NCI-H1694 treated with DMSO at 0.1 percent for 48 hours (cell line): ENCODE measurements around the gene CERKL.
A peak's percentile ranks its signal among the peaks of the same experiment; 100 is the strongest.

ENCODE experiments used
- DNase-seq: peaks from one replicate; lab custom pipeline; 2025; lab: John Stamatoyannopoulos, UW

Gene CERKL

DNA sequence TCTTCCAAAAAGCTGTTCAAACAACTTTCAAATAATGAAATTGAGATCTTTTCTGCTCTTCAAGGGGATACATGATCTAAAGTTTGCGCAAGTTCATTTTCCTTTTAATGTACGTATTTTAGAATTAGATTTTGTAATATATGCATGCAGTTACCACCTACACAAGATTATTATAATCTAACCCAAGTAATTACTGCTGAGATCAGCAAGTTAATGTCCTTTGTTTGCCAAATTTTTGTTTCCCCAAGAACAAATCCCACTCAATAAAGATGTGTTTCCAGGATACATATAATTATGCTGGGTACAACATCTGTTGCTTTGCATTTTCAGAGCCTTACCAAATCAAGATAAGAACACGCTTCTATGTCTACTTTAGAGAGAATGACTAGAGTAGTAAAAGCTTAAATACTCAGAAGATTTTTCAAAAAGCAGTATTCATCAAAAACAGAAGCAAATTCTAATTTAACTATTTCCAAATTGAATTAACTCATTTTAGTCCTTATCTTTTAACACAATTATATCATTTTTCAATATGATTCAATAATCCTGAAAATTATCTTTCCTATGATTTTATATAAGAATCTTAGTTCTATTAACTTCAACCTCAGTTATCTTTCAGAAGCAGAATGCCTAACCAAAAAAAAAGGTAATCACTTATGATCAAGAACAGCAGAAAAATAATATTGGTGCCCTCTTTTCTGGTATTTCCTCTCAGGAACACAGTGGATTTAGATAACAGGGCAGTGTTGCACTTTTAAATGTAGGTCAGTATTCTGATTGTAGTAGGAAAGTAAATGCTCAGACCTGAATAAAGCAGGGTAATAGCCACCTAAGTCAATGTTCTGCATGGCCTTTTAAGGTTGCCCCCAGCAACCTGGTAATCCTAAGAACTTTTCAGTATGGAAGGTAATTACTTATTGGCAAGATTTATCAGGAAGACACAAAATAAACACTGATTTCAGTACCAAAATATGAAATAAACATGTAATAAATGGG is 28.0 kb downstream of the CERKL start:
- DNase-seq: no peak

DNA sequence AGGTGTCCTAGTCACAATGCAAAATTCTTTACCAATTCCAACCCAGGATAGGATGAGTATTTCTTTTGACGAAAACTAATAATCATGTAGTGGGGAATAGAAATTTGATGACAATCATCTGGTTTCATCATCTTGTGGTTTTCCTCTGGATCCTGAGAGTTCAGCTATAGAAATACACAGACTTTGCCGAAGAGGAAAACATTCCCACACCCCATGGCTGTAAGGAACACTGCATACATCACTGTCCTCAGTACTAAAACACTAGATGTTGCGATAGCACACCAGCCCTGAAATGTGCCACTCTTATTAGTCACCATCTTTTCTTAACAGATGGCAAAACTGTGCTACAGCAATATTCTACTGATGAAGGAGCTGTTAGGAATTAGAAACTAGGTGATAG is 29.4 kb downstream of the CERKL start:
- DNase-seq: no peak

DNA sequence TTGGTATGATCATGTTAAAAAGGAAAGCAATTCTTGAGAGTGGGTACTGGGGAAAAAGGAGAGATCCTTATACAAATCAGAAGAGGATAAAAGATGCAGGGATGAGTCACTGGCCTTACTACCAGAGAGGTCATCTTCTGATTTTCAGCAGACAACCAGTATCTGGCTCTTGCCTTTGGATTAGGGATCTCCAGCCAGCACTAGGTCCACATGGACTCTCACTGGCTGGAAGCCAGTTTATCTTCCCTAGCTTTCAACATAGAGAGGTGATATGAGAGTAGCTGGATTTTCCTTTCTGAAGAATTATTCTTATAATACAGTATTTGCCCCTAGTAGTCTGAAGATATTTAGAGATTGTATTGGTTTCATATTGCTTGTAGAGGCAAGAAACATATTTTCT is 30.2 kb downstream of the CERKL start:
- DNase-seq: no peak

DNA sequence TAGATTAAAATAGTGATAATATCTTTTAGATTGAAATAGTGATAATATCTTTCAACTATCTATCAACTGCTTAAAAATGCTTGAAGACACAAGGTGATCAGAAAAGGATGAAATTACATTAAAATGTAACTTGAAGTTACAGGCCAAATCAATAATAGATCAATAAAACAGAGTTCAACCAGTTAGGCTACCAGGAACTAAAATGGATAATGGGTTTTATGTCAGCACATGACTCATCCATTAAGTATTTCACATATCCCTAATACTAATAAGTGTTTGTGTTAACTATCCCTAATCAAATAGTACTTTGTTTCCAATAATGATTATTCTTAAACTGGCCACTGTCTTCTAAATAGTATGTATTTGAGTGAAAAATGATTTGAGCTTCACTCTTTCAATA is 33.7 kb downstream of the CERKL start:
- no peak for DNase-seq

DNA sequence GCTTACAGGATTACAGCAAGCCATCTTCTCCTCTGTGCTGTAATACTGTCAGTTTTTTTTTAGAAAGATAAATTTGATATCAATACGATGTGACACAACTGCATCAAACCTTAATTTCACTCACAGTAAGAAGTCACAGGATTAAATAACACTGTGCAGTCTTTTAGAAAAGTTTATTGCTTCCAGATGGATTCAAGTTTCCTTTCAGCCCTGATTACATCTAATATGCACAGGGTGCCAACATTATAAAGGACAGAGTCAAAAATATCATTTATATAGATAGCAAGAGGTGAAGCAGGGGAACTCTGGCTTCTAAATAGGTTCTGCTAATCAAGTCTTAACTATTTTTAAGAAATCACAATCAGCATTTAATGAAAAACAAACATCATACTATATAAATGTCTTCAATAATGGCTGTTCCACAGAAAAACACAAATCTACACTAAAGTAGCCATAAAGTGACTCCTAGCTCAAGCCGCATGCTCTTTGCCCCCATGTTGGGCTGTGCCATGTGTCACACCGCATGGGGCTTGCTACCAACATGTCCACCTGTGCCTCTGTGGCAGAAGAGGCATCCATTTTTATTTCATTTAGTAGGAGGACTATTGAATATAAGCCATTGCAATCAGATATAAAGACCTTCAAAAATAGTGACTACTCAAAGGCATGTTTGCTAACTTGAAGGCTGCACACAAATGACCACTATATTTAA is 35.0 kb downstream of the CERKL start:
- no peak for DNase-seq

DNA sequence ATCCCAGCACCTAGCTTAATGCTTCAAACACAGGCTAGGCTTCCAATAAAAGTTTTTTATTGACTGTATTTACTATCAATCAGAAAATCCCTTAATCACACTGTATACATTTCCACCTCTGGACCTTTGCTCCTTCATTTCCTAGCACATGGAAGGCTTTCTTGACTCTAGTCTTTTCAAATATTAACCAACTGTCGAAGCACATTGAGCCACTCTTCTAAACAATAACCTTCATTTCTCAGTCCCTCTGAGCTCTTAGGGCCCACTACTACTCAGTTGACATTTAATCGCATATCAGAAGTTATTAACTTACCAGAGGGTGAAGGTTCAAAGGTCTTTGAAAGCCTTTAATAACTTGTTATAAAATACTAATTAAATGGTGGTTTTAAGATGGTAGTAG is 37.4 kb downstream of the CERKL start:
- DNase-seq: no peak

DNA sequence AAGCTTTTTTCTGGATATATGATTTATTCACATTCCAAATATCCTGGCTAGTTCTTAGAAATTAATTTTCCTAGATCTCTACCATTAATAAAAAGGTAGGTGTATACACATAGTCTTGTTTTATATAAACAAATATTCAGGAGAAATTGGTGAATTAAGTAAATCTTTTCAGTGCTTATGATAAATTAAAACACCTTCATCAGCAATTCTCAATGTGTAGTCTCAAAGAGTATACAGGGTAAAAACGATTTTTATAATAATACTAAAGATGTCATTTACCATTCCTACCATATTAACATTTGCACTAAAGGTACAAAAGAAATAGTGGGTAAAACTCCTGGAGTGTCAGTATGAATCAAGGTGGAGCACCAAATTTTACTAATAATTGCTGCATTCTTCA is 40.2 kb downstream of the CERKL start:
- no peak for DNase-seq

DNA sequence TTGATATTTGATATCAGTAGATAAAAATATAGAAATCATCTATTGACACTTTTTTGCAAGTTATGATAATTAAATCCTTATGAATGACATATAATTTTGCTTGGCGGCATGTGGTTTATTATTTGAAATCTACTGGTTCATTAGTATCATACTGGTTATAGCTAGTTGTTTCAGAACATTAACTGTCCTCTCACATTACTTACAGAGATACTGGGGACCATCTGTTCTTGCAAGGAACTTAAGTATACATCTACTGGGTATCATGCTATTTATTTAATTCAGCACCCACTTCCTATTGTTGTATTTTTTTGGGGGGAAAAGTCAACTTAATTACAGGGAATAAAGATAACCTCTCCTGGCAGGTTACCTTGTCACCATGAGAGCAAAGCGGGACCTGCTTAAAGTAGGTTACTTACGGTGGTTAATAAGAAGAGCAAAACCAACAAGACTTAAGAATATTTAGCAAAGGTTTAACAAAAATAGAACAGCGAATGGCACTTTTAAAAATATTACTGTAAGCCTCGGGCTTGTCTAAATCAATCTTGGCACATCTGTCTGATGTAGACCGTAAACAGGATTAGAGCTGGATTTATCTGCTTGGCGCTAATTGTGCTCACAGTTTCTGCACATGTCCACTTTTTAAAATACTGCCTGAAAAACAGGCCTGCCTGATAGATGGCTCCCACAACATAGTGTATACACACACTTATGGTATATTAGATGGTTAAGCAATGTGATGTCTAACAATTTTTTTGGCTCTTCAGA is 41.8 kb downstream of the CERKL start:
- peak; percentile 96 for DNase-seq

DNA sequence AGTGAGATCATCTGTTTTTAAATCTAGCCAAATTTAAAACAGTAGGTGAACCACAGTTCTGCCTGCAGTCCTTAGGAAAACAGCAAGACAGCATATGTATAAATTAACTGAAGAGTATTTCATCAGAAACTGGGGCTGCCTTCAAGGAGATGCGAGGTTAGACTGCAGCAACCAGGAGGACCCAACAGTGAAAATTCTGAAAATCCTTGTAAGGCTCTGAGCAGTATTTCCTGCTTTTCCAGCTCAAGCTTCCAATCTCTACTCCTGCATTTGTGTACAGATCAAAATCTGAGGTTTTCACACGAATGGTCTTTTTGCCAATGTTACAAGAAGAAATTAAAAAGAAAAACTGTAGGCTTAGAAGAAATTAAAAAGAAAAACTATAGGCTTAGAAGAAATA is 43.7 kb downstream of the CERKL start:
- no peak for DNase-seq

DNA sequence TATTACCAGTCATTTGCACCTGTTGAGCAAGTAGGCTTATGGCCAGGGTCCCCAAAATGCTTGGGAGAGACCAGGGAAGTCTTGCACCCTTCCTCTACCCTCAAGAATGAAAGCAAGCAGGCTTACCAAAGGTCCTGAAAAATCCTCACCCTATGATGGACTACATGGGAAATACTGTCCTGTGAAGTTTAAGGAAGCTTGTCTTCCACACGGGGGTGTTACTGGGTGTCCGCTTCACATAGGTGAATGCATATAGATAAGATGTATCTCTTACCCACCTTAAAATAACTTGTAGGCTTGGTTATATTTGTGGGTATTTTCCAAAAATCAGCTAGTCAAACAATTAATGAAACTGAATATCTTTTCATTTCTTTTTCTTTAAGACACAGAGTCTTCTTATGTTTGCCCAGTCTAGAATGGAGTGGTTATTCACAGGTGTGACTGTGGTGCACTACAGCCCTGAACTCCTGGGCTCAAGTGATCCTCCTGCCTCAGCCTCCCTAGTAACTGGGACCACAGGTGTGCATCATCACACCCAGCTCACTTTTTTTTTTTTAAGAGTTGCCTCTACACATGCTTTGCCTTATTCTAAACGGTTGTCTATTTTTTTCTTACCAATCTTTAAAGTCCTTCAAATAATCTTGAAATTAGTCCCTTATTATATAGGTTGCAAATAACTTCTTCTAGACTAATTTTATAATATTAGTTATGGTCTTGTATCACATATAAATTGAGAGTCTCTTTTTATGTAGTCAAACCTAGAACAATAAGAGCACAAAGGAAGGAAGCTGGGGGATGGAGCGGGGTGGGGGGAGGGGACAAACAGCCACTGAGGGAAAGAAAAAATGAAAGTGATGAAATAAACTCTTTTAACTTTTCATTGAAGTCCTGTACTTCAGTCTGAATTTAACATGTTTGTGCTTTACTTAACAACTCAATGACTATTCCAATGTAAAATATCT is 49.0 kb downstream of the CERKL start:
- no peak for DNase-seq

DNA sequence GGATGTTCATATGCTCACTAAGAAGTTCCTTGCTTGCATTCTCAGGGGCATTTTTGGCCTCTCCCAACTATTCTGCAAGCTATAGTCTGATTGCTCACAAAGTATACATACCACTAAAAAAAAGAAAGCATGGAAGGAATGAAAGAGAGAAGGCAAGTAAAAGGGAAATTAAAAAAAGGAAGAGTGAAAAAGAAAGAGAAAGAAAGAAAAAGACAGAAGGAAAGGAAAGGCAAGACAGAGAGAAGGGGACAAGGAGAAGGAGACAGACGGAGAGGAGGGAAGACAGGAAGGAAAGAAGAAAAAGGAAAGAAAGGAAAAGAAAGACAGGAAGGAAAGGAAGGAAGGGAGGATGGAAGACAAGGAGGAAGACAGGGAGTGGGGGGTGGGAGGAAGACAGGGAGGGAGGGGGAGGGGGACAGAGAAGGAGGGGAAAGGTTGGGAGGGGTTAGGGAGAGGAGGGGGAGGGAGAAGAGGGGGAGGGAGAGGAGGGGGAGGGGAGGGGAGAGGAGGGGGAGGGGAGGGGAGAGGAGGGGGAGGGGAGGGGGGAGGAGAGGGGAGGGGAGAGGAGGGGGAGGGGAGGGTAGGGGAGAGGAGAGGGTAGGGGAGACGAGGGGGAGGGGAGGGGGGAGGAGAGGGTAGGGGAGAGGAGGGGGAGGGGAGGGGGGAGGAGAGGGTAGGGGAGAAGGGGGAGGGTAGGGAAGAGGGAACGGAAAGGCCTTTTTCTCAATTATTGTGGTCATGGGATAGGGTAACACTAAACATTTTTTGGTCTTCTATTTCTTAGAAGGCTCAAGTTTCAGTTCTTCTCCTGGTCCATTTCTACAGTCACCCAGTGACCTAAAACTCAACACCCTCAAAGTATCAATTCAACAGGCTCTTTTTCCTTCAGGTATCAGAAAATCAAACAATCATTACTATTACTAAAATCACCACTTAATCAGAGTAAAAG is 50.7 kb downstream of the CERKL start:
- DNase-seq: no peak

DNA sequence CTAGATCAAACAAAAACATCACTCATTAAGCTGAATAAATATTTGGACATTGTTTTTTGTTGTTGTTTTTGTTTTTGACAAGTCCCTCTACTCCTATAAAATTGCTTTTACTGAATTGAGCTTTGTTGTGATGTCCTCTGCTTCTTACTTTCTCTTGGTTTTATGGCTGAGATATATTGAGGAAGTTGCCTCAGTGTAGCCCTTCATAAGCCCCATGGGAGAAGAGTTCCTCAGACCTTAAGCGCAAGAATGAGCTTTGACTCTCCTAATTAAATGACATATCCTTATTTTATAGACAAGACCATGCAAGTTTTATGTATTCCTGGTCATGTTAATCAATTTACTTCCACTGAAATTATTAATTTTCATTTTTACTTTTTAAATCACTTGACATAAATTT is 54.9 kb downstream of the CERKL start:
- no peak for DNase-seq

DNA sequence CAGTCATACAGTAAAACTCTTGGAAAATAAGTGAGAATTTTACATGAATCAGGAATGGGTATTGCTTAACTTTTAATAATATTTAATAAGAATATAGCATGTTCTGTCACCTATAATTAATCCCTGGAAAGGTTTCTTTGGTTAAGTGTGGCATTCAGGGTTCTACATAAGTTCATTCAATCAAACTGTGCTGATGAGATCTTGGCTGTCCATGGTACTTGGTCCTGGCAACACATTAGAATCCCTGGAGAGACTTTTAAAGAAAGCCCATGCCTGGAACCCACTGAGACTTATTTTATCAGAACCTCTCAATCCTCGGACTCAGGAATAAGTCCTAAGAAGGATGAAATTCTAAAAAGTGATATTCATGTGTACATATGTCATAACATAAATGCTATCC is 60.3 kb downstream of the CERKL start:
- DNase-seq: no peak

DNA sequence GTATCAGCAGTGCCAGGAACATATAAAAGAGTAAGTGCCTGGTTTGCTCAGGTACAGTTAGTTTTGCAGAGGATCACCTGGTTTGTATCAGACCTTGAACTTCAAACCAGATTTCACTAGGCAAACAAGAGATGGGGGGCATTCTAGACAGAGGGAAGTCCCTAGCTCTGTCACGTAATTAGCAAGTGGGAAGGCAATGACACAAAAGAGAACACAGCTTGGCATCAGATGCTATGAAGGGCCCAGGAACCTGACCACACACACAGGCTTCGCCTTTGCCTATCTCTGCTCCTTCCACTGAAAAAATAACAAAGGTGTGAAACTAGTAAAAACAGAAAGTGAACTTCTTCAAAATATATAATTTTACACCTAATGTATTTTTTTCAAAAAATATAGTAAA is 62.6 kb downstream of the CERKL start:
- DNase-seq: no peak

DNA sequence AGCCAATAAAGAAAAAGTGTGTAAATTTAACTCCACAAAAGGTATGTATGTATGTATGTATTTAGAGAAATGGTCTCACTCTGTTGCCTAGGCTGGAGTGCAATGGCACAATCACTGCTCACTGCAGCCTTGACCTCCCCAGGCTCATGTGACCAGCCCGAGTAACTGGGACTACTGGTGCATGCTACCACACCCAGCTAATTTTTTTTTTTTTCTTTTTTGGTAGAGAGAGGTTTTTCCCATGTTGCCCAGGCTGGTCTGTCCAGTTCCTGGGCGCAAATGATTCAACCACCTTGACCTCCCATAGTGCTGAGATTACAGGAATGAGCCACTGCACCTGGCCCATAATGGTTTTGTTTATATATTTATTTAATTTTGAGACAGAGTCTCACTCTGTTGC is 67.1 kb downstream of the CERKL start:
- no peak for DNase-seq

DNA sequence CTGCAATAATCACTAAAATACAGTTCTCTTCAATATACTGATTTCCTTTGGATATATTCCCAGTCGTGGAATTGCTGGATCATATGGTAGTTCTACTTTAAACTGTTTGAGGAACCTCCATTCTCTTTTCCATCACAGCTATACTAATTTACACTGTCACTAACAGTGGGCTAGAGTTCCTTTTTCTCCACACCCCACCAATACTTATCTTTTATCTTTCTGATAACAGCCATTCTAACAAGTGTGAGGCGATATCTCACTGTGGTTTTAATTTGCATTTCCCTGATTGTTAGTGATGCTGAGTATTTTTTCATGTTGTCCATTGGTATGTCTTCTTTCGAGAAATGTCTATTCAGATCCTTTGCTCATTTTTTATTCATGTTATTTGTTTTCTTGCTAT is 68.4 kb downstream of the CERKL start:
- DNase-seq: no peak

DNA sequence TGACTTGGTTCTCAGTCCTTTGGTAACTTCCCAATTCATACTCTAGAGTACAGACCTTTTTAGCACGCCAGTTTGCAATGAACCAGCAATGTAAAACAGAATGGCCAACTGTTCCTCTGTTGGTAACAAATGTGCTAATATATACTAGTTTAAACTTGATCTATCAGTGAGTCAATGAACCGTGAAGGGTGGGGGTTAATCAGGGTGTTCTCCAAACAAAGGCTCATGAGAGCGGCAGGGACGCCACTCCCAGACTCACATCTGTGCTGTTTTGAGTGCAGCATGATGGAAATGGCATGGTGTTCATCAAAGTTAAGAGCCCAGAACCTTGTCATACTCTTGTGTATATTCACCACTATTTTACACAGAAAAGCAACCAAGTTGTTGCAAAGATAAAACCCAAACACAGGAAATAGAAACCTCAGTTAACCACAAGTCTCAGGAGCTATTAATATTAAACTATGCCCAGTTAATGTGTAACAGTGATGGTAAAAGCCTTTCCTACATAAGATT is 70.3 kb downstream of the CERKL start:
- peak; percentile 100 for DNase-seq

DNA sequence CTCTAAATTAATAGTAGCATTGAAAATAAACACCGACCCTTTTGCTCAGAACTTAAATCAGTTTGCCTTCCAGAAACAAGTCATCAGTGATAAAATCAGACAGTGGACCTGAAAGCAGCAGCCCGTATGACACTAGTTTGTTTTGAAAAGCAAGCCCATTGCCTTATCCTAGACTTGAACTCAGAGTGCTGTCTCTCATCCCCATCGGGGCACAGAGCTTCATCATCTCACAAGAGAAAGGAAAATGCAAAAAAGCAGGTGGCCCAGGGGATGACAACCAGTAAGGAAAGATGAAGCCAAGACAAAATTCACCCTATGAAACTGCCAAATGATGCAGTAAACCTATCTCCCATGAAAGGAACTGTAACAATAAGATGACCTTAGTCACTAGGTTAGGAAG is 71.2 kb downstream of the CERKL start:
- peak; percentile 88 for DNase-seq

DNA sequence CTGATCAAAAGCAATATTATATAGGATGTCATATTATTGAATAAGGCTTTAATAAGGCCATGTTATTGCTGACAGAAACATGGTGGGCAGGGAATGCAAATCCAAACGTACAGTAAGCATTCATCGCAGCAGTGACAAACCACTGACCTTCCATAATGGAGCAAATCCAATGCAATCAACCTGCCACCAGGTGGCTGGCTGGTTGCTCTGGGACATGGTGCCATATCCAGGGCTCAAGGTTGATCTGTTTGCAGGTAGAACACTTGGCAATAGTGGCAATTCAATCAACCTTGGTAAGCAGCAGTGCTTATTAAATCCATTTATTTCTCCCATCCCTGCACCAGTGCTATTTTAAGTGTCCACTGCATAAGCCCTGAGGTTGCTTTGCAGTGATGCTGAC is 75.4 kb downstream of the CERKL start:
- DNase-seq: no peak

DNA sequence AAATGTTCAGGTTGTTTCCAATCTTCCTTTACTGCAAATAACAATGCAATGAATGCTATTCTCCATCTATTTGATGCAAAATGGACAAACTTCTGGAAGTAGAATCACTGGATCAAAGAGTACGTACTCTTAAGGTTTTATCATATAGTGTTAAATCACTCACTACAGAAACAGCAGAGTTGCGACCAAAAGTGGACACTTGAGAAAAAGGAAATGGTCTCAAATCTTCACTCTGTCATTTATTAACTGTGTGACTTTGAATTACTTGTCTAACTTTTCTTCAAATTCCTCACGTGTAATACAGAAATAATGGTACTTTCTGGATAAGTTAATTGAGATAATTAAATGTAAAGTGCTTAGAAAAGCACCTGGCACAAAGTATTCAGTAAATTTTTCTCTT is 78.1 kb downstream of the CERKL start:
- DNase-seq: no peak
